ENCODE data around the gene SEMA4D.

Gene SEMA4D

GRCh38 chr9:89514337-89514736, 16.4 kb upstream of the SEMA4D start:
- Histone ChIP-seq H3K9ac (ENCODE audit: insufficient read length, low read depth) (no peak overlapping the region), H3K36me3 (ENCODE audit: insufficient read depth, insufficient read length, low read length) (no peaks in the 10 kb centered on the region), H3K4me3 (ENCODE audit: insufficient read length, low read depth) (no peak overlapping the region), H3K4me1 (ENCODE audit: insufficient read depth, insufficient read length) (no peaks in the 10 kb centered on the region), H3K9me3 (ENCODE audit: insufficient read depth, low read length) (no peaks in the 10 kb centered on the region), H3K27me3 (ENCODE audit: insufficient read depth, insufficient read length) (peaks cover 5% of the 10 kb centered on the region)
- no peak for DNase-seq (ENCODE audit: low read depth, low spot score)
- TF ChIP-seq ZNF274 (IDR thresholded peaks at IDR 0.05; ENCODE audit: low read depth, low read length): no peak
- TF ChIP-seq SUZ12 (IDR thresholded peaks at IDR 0.05; ENCODE audit: extremely low read depth, insufficient read depth, insufficient read length): no peak
- TF ChIP-seq YY1 (IDR thresholded peaks at IDR 0.05; ENCODE audit: insufficient read depth, insufficient read length): no peak

GRCh38 chr9:89513837-89514236, 15.9 kb upstream of the SEMA4D start:
- no peaks in the 10 kb centered on the region for H3K36me3 ChIP-seq (ENCODE audit: insufficient read depth, insufficient read length, low read length)
- peaks cover 5% of the 10 kb centered on the region for H3K27me3 ChIP-seq (ENCODE audit: insufficient read depth, insufficient read length)
- no peak overlapping the region for H3K9ac ChIP-seq (ENCODE audit: insufficient read length, low read depth)
- H3K4me3 ChIP-seq (ENCODE audit: insufficient read length, low read depth): no peak overlapping the region
- DNase-seq (ENCODE audit: low read depth, low spot score): no peak
- no peaks in the 10 kb centered on the region for H3K9me3 ChIP-seq (ENCODE audit: insufficient read depth, low read length)
- no peaks in the 10 kb centered on the region for H3K4me1 ChIP-seq (ENCODE audit: insufficient read depth, insufficient read length)
- TF ChIP-seq YY1 (IDR thresholded peaks at IDR 0.05; ENCODE audit: insufficient read depth, insufficient read length): no peak
- no peak for TF ChIP-seq SUZ12 (IDR thresholded peaks at IDR 0.05; ENCODE audit: extremely low read depth, insufficient read depth, insufficient read length)
- no peak for TF ChIP-seq ZNF274 (IDR thresholded peaks at IDR 0.05; ENCODE audit: low read depth, low read length)

- H3K4me1 ChIP-seq (ENCODE audit: insufficient read depth, insufficient read length): no peaks in the 10 kb centered on the region
- H3K9me3 ChIP-seq (ENCODE audit: insufficient read depth, low read length): no peaks in the 10 kb centered on the region
- H3K36me3 ChIP-seq (ENCODE audit: insufficient read depth, insufficient read length, low read length): no peaks in the 10 kb centered on the region
- no peak overlapping the region for H3K4me3 ChIP-seq (ENCODE audit: insufficient read length, low read depth)
- no peak for DNase-seq (ENCODE audit: low read depth, low spot score)
- TF ChIP-seq ZNF274 (IDR thresholded peaks at IDR 0.05; ENCODE audit: low read depth, low read length) (no peak), YY1 (IDR thresholded peaks at IDR 0.05; ENCODE audit: insufficient read depth, insufficient read length) (no peak), SUZ12 (IDR thresholded peaks at IDR 0.05; ENCODE audit: extremely low read depth, insufficient read depth, insufficient read length) (no peak)
- peaks cover 5% of the 10 kb centered on the region for H3K27me3 ChIP-seq (ENCODE audit: insufficient read depth, insufficient read length)
- no peak overlapping the region for H3K9ac ChIP-seq (ENCODE audit: insufficient read length, low read depth)
These were observed 14.5 kb upstream of the SEMA4D start for GRCh38 chr9:89512382-89512781.

- TF ChIP-seq ZNF274 (IDR thresholded peaks at IDR 0.05; ENCODE audit: low read depth, low read length) (no peak), YY1 (IDR thresholded peaks at IDR 0.05; ENCODE audit: insufficient read depth, insufficient read length) (no peak), SUZ12 (IDR thresholded peaks at IDR 0.05; ENCODE audit: extremely low read depth, insufficient read depth, insufficient read length) (no peak)
- no peak overlapping the region for H3K9ac ChIP-seq (ENCODE audit: insufficient read length, low read depth)
- H3K4me3 ChIP-seq (ENCODE audit: insufficient read length, low read depth): no peak overlapping the region
- H3K27me3 ChIP-seq (ENCODE audit: insufficient read depth, insufficient read length): peaks cover 5% of the 10 kb centered on the region
- no peak for DNase-seq (ENCODE audit: low read depth, low spot score)
- no peaks in the 10 kb centered on the region for H3K36me3 ChIP-seq (ENCODE audit: insufficient read depth, insufficient read length, low read length)
- no peaks in the 10 kb centered on the region for H3K4me1 ChIP-seq (ENCODE audit: insufficient read depth, insufficient read length)
- no peaks in the 10 kb centered on the region for H3K9me3 ChIP-seq (ENCODE audit: insufficient read depth, low read length)
These were observed 11.2 kb upstream of the SEMA4D start for GRCh38 chr9:89508951-89509615.

- TF ChIP-seq YY1 (IDR thresholded peaks at IDR 0.05; ENCODE audit: insufficient read depth, insufficient read length): no peak
- TF ChIP-seq ZNF274 (IDR thresholded peaks at IDR 0.05; ENCODE audit: low read depth, low read length): no peak
- no peak for TF ChIP-seq SUZ12 (IDR thresholded peaks at IDR 0.05; ENCODE audit: extremely low read depth, insufficient read depth, insufficient read length)
- Histone ChIP-seq H3K9ac (ENCODE audit: insufficient read length, low read depth) (no peak overlapping the region), H3K4me1 (ENCODE audit: insufficient read depth, insufficient read length) (no peaks in the 10 kb centered on the region)
These were observed 8.0 kb upstream of the SEMA4D start for GRCh38 chr9:89505911-89506310.

GRCh38 chr9:89505048-89505447, 7.1 kb upstream of the SEMA4D start:
- no peaks in the 10 kb centered on the region for H3K36me3 ChIP-seq (ENCODE audit: insufficient read depth, insufficient read length, low read length)
- H3K9me3 ChIP-seq (ENCODE audit: insufficient read depth, low read length): no peaks in the 10 kb centered on the region
- H3K4me1 ChIP-seq (ENCODE audit: insufficient read depth, insufficient read length): no peaks in the 10 kb centered on the region
- TF ChIP-seq SUZ12 (IDR thresholded peaks at IDR 0.05; ENCODE audit: extremely low read depth, insufficient read depth, insufficient read length): no peak
- TF ChIP-seq YY1 (IDR thresholded peaks at IDR 0.05; ENCODE audit: insufficient read depth, insufficient read length): no peak
- no peak for TF ChIP-seq ZNF274 (IDR thresholded peaks at IDR 0.05; ENCODE audit: low read depth, low read length)
- no peak overlapping the region for H3K4me3 ChIP-seq (ENCODE audit: insufficient read length, low read depth)
- no peak for DNase-seq (ENCODE audit: low read depth, low spot score)
- no peak overlapping the region for H3K9ac ChIP-seq (ENCODE audit: insufficient read length, low read depth)
- no peaks in the 10 kb centered on the region for H3K27me3 ChIP-seq (ENCODE audit: insufficient read depth, insufficient read length)

More at GRCh38 chr9:89505911-89506310, 8.0 kb upstream of the SEMA4D start:
- no peaks in the 10 kb centered on the region for H3K9me3 ChIP-seq (ENCODE audit: insufficient read depth, low read length)
- no peaks in the 10 kb centered on the region for H3K36me3 ChIP-seq (ENCODE audit: insufficient read depth, insufficient read length, low read length)
- H3K27me3 ChIP-seq (ENCODE audit: insufficient read depth, insufficient read length): peaks cover 2% of the 10 kb centered on the region
- DNase-seq (ENCODE audit: low read depth, low spot score): no peak
- H3K4me3 ChIP-seq (ENCODE audit: insufficient read length, low read depth): no peak overlapping the region

GRCh38 chr9:89502671-89503070, 4.8 kb upstream of the SEMA4D start:
- H3K4me1 ChIP-seq (ENCODE audit: insufficient read depth, insufficient read length): peaks cover 12% of the 10 kb centered on the region
- H3K36me3 ChIP-seq (ENCODE audit: insufficient read depth, insufficient read length, low read length): no peaks in the 10 kb centered on the region
- no peak overlapping the region for H3K9ac ChIP-seq (ENCODE audit: insufficient read length, low read depth)
- no peaks in the 10 kb centered on the region for H3K9me3 ChIP-seq (ENCODE audit: insufficient read depth, low read length)
- TF ChIP-seq SUZ12 (IDR thresholded peaks at IDR 0.05; ENCODE audit: extremely low read depth, insufficient read depth, insufficient read length) (no peak), ZNF274 (IDR thresholded peaks at IDR 0.05; ENCODE audit: low read depth, low read length) (no peak), YY1 (IDR thresholded peaks at IDR 0.05; ENCODE audit: insufficient read depth, insufficient read length) (no peak)
- no peak overlapping the region for H3K4me3 ChIP-seq (ENCODE audit: insufficient read length, low read depth)
- H3K27me3 ChIP-seq (ENCODE audit: insufficient read depth, insufficient read length): no peaks in the 10 kb centered on the region
- DNase-seq (ENCODE audit: low read depth, low spot score): no peak

All from NT2/D1 (cell line).